ENCODE measurements around the gene ACOT11. TPM values are rescaled to one million over a fixed set of nuclear protein-coding genes. Genes with fewer than 3 reads are reported as not detected.
A peak's percentile ranks its signal among the peaks of the same experiment; 100 is the strongest.

Gene ACOT11
- total RNA-seq, 1 experiment from 2014 or later: 1.9 TPM

- TF ChIP-seq TCF7L2 (IDR thresholded peaks at IDR 0.05; ENCODE audit: low read depth, low read length) (no peak), POLR2AphosphoS5 (IDR thresholded peaks at IDR 0.05; ENCODE audit: low read depth, low read length) (no peak), SIN3A (IDR thresholded peaks at IDR 0.05; ENCODE audit: borderline replicate concordance, insufficient read depth, low read depth, low read length) (no peak)
- TF ChIP-seq, protein P1, sequence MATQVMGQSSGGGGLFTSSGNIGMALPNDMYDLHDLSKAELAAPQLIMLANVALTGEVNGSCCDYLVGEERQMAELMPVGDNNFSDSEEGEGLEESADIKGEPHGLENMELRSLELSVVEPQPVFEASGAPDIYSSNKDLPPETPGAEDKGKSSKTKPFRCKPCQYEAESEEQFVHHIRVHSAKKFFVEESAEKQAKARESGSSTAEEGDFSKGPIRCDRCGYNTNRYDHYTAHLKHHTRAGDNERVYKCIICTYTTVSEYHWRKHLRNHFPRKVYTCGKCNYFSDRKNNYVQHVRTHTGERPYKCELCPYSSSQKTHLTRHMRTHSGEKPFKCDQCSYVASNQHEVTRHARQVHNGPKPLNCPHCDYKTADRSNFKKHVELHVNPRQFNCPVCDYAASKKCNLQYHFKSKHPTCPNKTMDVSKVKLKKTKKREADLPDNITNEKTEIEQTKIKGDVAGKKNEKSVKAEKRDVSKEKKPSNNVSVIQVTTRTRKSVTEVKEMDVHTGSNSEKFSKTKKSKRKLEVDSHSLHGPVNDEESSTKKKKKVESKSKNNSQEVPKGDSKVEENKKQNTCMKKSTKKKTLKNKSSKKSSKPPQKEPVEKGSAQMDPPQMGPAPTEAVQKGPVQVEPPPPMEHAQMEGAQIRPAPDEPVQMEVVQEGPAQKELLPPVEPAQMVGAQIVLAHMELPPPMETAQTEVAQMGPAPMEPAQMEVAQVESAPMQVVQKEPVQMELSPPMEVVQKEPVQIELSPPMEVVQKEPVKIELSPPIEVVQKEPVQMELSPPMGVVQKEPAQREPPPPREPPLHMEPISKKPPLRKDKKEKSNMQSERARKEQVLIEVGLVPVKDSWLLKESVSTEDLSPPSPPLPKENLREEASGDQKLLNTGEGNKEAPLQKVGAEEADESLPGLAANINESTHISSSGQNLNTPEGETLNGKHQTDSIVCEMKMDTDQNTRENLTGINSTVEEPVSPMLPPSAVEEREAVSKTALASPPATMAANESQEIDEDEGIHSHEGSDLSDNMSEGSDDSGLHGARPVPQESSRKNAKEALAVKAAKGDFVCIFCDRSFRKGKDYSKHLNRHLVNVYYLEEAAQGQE (IDR thresholded peaks at IDR 0.05; ENCODE audit: insufficient read depth in 1 of 2, low read depth in 2 of 2, low read length in 1 of 2): no peak
- TF ChIP-seq, protein P2, sequence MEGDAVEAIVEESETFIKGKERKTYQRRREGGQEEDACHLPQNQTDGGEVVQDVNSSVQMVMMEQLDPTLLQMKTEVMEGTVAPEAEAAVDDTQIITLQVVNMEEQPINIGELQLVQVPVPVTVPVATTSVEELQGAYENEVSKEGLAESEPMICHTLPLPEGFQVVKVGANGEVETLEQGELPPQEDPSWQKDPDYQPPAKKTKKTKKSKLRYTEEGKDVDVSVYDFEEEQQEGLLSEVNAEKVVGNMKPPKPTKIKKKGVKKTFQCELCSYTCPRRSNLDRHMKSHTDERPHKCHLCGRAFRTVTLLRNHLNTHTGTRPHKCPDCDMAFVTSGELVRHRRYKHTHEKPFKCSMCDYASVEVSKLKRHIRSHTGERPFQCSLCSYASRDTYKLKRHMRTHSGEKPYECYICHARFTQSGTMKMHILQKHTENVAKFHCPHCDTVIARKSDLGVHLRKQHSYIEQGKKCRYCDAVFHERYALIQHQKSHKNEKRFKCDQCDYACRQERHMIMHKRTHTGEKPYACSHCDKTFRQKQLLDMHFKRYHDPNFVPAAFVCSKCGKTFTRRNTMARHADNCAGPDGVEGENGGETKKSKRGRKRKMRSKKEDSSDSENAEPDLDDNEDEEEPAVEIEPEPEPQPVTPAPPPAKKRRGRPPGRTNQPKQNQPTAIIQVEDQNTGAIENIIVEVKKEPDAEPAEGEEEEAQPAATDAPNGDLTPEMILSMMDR (IDR thresholded peaks at IDR 0.05): no peak
- in situ Hi-C loops (cut with HindIII; ENCODE audit: low pct_unique_long_range_greater_than_20kb, low sequenced_read_pairs) (no loop called here), intact Hi-C loops (cut with micrococcal nuclease; ENCODE audit: unreplicated experiment) (no loop called here)
- Histone ChIP-seq H3K9me3 (ENCODE audit: control insufficient read depth, insufficient read depth, low read depth, low read length) (no peaks in the 10 kb centered on the region), H3K27me3 (ENCODE audit: control insufficient read depth, insufficient read depth, low read length) (no peaks in the 10 kb centered on the region), H3K27ac (ENCODE audit: low read length) (no peak overlapping the region), H3K36me3 (ENCODE audit: control insufficient read depth, insufficient read depth, low read length) (no peaks in the 10 kb centered on the region), H3K4me1 (ENCODE audit: control insufficient read depth, insufficient read depth, low read length) (no peaks in the 10 kb centered on the region), H3K4me3 (ENCODE audit: low read depth in 2 of 2, low read length in 2 of 2) (no peak overlapping the region)
- POLR2A ChIA-PET: interaction anchor here (0.6 kb wide), 1 partner anchor 267 kb away, joined by 3 read pairs; no protein-coding TSS in a partner anchor
- CTCF ChIA-PET: interaction anchor here (1.0 kb wide), 1 partner anchor 65 kb away, joined by 3 read pairs; no protein-coding TSS in a partner anchor
- peak; percentile 39 for ATAC-seq
- no TSS peak for BruUV-seq (replicated peaks)
- no peak for DNase-seq (ENCODE audit: low read depth, low spot score)
These were observed 16.5 kb downstream of the ACOT11 start for GRCh38 chr1:54564312-54565112.

- ChIA-PET POLR2A (no interaction called here), CTCF (interaction anchor here (1.0 kb wide), 1 partner anchor 65 kb away, joined by 3 read pairs; no protein-coding TSS in a partner anchor)
- H3K9me3 ChIP-seq (ENCODE audit: control insufficient read depth, insufficient read depth, low read depth, low read length): no peaks in the 10 kb centered on the region
- intact Hi-C loops (cut with micrococcal nuclease; ENCODE audit: unreplicated experiment) (no loop called here), in situ Hi-C loops (cut with HindIII; ENCODE audit: low pct_unique_long_range_greater_than_20kb, low sequenced_read_pairs) (no loop called here)
- no peaks in the 10 kb centered on the region for H3K4me1 ChIP-seq (ENCODE audit: control insufficient read depth, insufficient read depth, low read length)
- no peak for DNase-seq (ENCODE audit: low read depth, low spot score)
- H3K27ac ChIP-seq (ENCODE audit: low read length): no peak overlapping the region
- TF ChIP-seq, protein P1 (IDR thresholded peaks at IDR 0.05; ENCODE audit: insufficient read depth in 1 of 2, low read depth in 2 of 2, low read length in 1 of 2): no peak
- BruUV-seq (replicated peaks): no TSS peak
- no peak overlapping the region for H3K4me3 ChIP-seq (ENCODE audit: low read depth in 2 of 2, low read length in 2 of 2)
- H3K27me3 ChIP-seq (ENCODE audit: control insufficient read depth, insufficient read depth, low read length): no peaks in the 10 kb centered on the region
- 0 out of 2 replicates have a peak, but pooled peaks have one; percentile 42 for ATAC-seq
- H3K36me3 ChIP-seq (ENCODE audit: control insufficient read depth, insufficient read depth, low read length): no peaks in the 10 kb centered on the region
These were observed 17.1 kb downstream of the ACOT11 start for GRCh38 chr1:54565113-54565501.
